ENCODE data around the gene UBE2A.

Gene UBE2A

DNA sequence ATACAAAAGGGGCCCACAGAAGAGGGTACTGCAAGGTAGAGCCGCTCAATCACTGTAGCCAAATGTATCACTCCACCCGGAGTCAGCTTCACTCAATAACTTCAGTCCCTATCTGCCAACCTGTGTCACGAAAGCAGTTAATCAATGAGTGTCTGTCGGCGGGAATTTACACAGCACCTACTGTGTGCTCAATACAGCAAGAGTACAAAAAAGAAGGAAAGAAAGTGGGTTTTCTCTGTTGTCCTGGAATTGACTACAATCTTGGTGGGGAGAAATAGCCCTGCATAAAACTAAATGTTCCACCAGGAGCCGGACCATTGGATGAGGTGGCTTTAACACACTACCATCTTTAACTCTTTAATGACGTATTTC is 32.6 kb downstream of the UBE2A start:
- DNase-seq (ENCODE audit: low read depth in 2 of 2): no peak

DNA sequence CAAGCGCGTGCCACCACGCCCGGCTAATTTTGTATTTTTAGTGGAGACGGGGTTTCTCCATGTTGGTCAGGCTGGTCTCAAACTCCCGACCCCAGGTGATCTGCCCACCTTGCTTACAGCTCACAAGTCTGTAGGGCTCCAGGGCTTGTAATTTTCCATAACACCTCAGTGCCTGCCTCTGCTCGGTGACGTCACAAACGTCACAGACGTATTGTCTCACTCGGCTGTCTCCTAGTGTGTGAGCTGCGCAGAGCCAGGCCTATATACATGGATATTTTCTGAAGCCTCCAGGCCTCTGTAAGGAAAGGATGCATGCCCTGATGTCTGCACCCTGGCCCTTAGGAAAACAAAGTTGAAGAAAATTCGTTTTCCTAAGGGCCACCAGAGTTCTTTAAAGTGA is 40.4 kb downstream of the UBE2A start:
- no peak for DNase-seq (ENCODE audit: low read depth in 2 of 2)

DNA sequence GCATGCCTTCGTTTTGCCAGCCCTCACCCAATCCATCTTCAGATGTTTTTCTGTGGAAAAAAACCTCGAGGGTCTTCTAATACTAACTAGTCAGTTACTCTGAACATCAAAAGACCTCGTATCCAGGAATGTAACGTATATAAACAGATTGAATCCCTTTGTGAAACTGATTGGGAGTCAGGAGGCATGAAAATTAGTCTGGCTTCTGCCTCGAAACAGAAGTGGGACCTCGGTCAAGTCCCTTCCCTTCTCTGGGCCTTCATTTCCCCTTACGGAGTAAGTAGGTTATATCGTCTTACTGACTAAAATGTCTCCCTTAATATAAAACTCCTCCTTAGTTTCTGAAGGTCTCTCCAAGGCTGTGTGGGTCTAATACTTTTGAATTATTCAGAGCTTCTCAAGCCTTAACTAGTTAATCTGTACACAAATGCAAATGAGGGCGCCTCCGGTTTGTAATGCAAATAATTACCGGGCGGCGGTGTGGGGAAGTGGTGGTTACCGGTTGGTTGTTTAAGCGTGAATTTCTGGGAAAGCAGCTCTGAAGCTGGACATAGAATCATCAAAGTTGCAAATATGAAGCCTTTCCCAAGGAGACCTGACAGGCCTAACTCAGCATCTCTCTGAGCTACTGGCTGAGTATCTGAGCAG is 43.3 kb downstream of the UBE2A start:
- DNase-seq (ENCODE audit: low read depth in 2 of 2): no peak

DNA sequence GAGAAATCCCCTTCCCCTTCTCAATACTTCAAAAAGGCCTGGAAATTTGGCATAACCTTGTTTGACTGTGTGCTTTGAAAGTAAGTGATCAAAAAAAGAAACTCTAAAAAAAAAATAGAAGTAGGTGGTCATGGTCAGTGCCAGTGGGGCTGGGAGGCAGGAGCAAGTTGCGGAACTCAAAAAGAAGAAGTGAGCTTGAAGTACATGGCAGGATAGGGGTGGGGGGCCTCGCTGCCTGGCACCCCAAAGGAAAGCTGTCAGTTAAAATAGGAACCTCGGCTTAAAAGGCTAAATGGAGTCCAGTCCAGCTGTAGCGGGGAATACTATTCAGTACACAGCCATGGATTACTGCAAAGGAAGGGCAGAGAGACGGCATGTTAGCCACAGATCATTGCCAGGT is 44.1 kb downstream of the UBE2A start:
- no peak for DNase-seq (ENCODE audit: low read depth in 2 of 2)

DNA sequence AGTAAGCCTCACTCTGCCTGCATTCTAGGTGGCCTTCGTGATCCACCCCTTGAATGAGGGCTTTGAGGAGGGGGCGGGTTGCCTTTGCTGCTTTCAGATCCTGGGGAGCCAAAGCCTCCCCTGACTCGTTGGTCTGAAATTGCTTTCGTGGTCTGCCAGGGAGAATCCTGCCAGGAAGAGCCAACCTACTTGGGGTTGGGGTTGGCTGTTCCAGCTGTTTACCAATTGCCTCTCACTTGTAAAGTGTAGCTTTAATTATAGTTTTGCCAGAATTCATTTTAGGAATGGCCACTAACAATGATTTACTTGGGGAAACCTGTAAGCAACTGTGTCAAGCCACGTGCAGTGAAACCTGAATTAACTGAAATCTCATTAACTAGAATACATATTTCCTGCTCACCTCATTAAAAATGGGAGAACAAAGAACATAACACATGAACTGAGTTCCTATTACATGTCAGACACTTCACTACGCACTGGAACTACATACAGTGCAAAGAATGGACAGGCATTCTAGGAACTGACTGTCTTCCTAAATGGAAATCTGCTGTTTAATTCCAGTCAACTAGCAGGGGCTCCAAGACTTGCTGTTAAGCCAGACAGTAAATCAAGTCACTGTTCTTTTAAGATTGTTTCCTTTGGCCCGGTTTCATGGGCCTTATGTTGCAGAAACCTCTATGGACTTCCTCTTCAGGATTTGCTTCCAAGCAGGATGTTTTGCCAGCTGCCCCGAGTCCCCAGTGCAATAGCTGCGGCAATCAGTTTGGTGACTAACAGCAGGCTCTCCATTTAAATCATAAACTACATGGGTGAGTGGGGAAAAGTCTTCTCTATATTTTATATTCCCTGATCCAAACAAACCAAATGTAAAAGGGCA is 48.2 kb downstream of the UBE2A start:
- DNase-seq (ENCODE audit: low read depth in 2 of 2): no peak

DNA sequence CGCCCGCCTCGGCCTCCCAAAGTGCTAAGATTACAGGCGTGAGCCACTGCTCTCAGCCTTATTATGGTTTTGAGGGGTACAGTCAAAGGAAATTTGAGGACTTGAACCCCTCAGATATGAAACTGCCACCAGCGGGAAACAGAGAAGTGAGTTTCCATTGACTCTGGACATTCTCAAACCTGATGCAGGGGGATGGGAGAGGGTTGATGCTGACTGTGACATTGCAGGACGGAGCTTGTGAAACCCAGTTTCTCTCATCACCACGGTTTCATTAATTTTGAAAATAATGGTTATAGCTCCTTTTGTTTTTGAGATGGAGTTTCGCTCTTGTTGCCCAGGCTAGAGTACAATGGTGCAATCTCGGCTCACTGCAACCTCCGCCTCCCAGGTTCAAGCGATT is 50.1 kb downstream of the UBE2A start:
- DNase-seq (ENCODE audit: low read depth in 2 of 2): no peak

DNA sequence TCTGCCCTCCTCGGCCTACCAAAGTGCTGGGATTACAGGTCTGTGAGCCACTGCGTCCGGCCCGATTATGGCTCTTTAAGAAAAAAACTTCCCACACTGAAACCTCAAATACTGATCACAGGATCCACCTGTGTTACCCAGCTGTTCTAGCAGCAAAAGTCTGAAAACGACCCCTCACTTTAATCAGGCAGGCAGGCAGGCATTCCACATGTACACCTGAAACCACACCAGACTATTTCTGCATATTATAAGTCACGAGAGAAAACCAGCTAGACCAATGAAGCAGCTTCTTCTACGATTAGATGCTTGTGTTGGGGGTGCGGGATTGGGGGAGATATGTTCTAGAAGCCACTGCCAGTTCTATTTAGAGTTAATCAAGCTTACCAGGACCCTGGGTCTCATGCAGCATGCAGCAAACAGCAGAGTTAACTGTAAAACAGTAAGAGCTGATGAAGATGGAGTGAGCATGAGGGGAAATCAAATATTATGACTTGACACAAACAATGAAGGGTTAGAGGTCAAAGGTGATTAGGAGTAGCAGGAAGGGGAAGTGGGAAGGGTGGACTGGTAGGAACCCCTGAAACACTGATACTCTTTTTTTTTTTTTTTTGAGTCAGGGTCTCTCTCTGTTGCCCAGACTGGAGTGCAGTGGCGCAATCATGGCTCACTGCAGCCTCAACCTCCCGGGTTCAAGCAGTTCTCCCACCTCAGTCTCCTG is 50.7 kb downstream of the UBE2A start:
- no peak for DNase-seq (ENCODE audit: low read depth in 2 of 2)

DNA sequence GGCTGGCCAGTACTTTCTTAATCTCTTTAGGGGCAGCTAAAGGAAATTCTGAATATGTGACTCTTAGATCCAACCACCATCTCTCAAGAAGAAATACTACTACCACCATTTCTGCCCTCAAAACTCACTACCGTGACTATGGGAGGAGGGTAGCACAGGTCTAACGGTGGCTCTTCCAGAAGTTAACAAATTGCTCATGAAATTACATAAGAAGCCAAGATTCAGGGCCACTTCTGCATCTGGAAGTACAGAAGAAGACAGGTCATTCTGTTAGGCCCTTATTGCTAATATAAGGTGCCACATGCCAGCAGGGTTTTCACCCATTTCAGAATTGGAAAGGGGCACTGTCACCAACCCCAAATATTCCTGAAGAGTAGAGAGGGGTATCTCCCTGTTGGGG is 51.5 kb downstream of the UBE2A start:
- DNase-seq (ENCODE audit: low read depth in 2 of 2): no peak
